Central memory CD8-positive, alpha-beta T cell (primary cell): ENCODE results near the gene FBXW7.

Experiments
- ATAC-seq: fragments of 150-1000 bp; cut with Tn5 transposase; replicated peaks from 2 replicates; pipeline ENCODE4 v1.10.0; 2022; ENCODE audit warnings: mild to moderate bottlenecking, moderate FRiP score, moderate number of reproducible peaks; ENCODE audit not compliant: poor library complexity, severe bottlenecking; ENCODE audit errors: extremely low read depth
- DNase-seq, 2 donors: peaks; one replicate each; pipeline ENCODE4 v3.0.0; 2021; ENCODE audit warnings: low spot score in 2 of 2
- H3K27ac Mint-ChIP-seq: one replicate; pipeline ENCODE4 v1.8.0; 2022; ENCODE audit warnings: low read depth, mild to moderate bottlenecking, moderate library complexity, mixed read lengths
- H3K27me3 Mint-ChIP-seq: one replicate; pipeline ENCODE4 v1.8.0; 2022; ENCODE audit warnings: mixed read lengths
- H3K36me3 Mint-ChIP-seq: one replicate; pipeline ENCODE4 v1.8.0; 2022; ENCODE audit warnings: mild to moderate bottlenecking, moderate library complexity, mixed read lengths; ENCODE audit not compliant: insufficient read depth
- H3K4me1 Mint-ChIP-seq: one replicate; pipeline ENCODE4 v1.8.0; 2022; ENCODE audit warnings: mixed read lengths
- H3K4me3 Mint-ChIP-seq: one replicate; pipeline ENCODE4 v1.8.0; 2022; ENCODE audit warnings: mild to moderate bottlenecking, moderate library complexity, mixed read lengths
- H3K9me3 Mint-ChIP-seq: one replicate; pipeline ENCODE4 v1.8.0; 2022; ENCODE audit warnings: mixed read lengths

Gene FBXW7, protein sequence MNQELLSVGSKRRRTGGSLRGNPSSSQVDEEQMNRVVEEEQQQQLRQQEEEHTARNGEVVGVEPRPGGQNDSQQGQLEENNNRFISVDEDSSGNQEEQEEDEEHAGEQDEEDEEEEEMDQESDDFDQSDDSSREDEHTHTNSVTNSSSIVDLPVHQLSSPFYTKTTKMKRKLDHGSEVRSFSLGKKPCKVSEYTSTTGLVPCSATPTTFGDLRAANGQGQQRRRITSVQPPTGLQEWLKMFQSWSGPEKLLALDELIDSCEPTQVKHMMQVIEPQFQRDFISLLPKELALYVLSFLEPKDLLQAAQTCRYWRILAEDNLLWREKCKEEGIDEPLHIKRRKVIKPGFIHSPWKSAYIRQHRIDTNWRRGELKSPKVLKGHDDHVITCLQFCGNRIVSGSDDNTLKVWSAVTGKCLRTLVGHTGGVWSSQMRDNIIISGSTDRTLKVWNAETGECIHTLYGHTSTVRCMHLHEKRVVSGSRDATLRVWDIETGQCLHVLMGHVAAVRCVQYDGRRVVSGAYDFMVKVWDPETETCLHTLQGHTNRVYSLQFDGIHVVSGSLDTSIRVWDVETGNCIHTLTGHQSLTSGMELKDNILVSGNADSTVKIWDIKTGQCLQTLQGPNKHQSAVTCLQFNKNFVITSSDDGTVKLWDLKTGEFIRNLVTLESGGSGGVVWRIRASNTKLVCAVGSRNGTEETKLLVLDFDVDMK

GRCh38 chr4:152535903-152536544 lies at the start of gene FBXW7:
Gene FBXW7, minus strand, starts transcription at chr4:152536092. Its CDS starts 124,289 bp downstream, at chr4:152411803.
- H3K9me3 Mint-ChIP-seq, result no peaks in the 10 kb centered on the region
- peak within 1 kb of the TSS; percentile 96 for H3K27ac Mint-ChIP-seq
- ATAC-seq (peak; percentile 84), DNase-seq (peak; percentile 97 to 100)
- peak within 1 kb of the TSS; percentile 85 for H3K4me3 Mint-ChIP-seq
- H3K27me3 Mint-ChIP-seq, result no peaks in the 10 kb centered on the region
- H3K4me1 Mint-ChIP-seq, result peaks cover 59% of the 10 kb centered on the region
- H3K36me3 Mint-ChIP-seq, result peaks cover 27% of the 10 kb centered on the region

DNA sequence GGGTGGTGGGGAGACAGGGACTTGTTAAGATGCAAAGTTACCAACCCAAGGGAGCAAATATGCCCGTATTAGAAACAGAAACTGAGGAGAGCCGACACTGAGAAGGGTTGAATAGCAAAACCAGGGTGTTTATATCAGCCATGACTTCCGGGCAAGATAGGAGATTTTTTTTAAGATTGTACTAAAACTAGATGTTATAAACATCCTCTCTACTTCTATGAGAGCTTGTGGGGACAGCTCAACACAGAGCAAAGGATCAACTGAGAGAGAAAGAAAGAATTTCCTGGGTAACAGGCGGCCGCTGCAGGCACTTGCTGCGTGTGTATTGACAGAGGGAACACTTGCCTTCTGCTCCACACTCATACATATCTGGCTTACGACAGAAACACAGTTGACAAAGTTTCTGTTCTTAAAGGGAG lies 49.1 kb upstream of the FBXW7 start:
- DNase-seq (no peak), ATAC-seq (peak; percentile 72)
- Mint-ChIP-seq H3K4me1 (peaks cover 8% of the 10 kb centered on the region), H3K4me3 (peak overlapping the region; percentile 69), H3K27me3 (peaks cover 3% of the 10 kb centered on the region), H3K27ac (peak overlapping the region; percentile 89), H3K9me3 (peaks cover 5% of the 10 kb centered on the region), H3K36me3 (peaks cover 3% of the 10 kb centered on the region)

DNA sequence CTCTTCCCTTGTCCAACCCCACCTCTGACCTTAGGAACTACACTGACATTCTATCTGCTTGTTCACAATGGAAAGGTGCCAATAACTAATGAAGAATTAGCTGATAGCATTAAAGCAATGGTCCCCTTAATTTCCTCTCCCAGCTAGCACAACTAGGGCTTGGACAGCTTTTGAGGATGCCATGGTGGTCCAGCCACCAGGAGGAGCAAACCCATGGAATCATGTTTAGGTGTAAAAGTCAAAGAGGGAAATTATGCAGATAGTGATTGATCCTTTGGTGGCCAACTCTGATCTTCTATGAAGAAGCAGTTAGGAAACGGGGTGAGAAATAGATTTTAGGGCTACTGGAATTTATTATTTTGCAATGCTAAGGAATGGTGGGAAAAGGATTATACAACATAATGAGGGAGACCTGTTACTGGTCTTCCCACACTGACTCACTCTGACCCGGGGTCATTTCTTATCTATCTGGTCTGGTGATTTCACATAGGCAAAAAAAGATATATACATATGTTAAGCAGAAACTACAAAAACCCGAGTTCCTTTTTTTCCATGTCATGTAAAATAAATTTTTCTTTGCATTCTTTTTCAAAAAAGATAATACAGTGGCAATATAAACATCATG lies 45.8 kb upstream of the FBXW7 start:
- ATAC-seq (no peak), DNase-seq (no peak)
- no peak overlapping the region for H3K4me3 Mint-ChIP-seq
- peaks cover under 1% of the 10 kb centered on the region for H3K9me3 Mint-ChIP-seq
- H3K36me3 Mint-ChIP-seq, result peaks cover 3% of the 10 kb centered on the region
- H3K4me1 Mint-ChIP-seq, result peaks cover 8% of the 10 kb centered on the region
- no peak overlapping the region for H3K27ac Mint-ChIP-seq
- no peaks in the 10 kb centered on the region for H3K27me3 Mint-ChIP-seq

DNA sequence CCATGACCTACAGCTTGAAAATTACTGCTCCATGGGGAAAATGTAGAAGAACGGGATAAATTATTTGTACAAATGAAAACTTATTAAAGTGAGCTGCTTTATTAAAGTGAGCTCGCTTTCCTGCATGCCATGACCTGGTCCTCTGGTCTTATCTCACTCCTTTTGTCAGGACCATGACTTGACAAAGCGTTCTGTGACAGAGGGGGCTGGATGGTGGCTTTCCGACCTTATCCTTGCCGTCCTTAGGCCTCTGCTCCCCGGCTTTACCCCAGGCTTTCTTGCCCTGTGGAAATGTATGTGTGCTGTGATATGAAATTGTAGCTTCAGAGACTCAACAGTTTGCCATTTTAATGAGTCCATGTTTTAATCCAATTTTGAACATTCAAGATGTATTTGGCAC lies 44.0 kb upstream of the FBXW7 start:
- no peak for DNase-seq
- no peaks in the 10 kb centered on the region for H3K36me3 Mint-ChIP-seq
- no peak for ATAC-seq
- H3K4me3 Mint-ChIP-seq, result no peak overlapping the region
- no peaks in the 10 kb centered on the region for H3K9me3 Mint-ChIP-seq
- peaks cover 3% of the 10 kb centered on the region for H3K4me1 Mint-ChIP-seq
- peaks cover 8% of the 10 kb centered on the region for H3K27me3 Mint-ChIP-seq
- H3K27ac Mint-ChIP-seq, result no peak overlapping the region

- H3K27ac Mint-ChIP-seq, result no peak overlapping the region
- H3K9me3 Mint-ChIP-seq, result no peaks in the 10 kb centered on the region
- no peaks in the 10 kb centered on the region for H3K36me3 Mint-ChIP-seq
- ATAC-seq (no peak), DNase-seq (no peak)
- peaks cover 15% of the 10 kb centered on the region for H3K27me3 Mint-ChIP-seq
- H3K4me1 Mint-ChIP-seq, result no peaks in the 10 kb centered on the region
- no peak overlapping the region for H3K4me3 Mint-ChIP-seq
These were observed 43.3 kb upstream of the FBXW7 start for GRCh38 chr4:152579107-152579764.

GRCh38 chr4:152578670-152579069 lies 42.8 kb upstream of the FBXW7 start:
- ATAC-seq (no peak), DNase-seq (no peak)
- Mint-ChIP-seq H3K27me3 (peaks cover 20% of the 10 kb centered on the region), H3K27ac (no peak overlapping the region), H3K36me3 (no peaks in the 10 kb centered on the region), H3K9me3 (no peaks in the 10 kb centered on the region), H3K4me3 (no peak overlapping the region), H3K4me1 (no peaks in the 10 kb centered on the region)

- no peaks in the 10 kb centered on the region for H3K36me3 Mint-ChIP-seq
- ATAC-seq (no peak), DNase-seq (no peak)
- H3K27ac Mint-ChIP-seq, result no peak overlapping the region
- no peak overlapping the region for H3K4me3 Mint-ChIP-seq
- H3K27me3 Mint-ChIP-seq, result peaks cover 28% of the 10 kb centered on the region
- H3K9me3 Mint-ChIP-seq, result no peaks in the 10 kb centered on the region
- no peaks in the 10 kb centered on the region for H3K4me1 Mint-ChIP-seq
These were observed 42.0 kb upstream of the FBXW7 start for GRCh38 chr4:152577708-152578396.

DNA sequence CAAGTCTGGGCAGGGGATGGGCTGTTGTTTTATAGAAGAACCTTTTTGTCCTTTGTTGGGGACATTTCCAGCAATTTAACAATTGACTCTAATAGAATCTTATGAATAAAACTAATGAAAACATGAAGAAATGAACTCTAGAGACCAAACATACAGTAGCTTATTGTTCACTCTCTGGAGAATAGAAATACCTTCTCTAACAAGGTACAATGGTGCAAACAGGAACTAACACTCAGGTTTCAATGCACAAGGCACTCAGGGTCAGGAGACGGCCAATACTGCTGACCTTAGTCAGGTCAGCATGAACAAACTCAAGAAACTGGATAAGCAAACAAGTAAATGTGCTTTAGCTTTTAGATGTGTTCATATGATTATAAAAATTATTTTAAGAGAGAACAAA lies 39.6 kb upstream of the FBXW7 start:
- Mint-ChIP-seq H3K4me1 (no peaks in the 10 kb centered on the region), H3K9me3 (no peaks in the 10 kb centered on the region), H3K4me3 (no peak overlapping the region), H3K27ac (no peak overlapping the region), H3K27me3 (peaks cover 31% of the 10 kb centered on the region), H3K36me3 (no peaks in the 10 kb centered on the region)
- no peak for ATAC-seq
- no peak for DNase-seq

GRCh38 chr4:152573861-152574260 lies 38.0 kb upstream of the FBXW7 start:
- DNase-seq (no peak), ATAC-seq (no peak)
- Mint-ChIP-seq H3K27ac (no peak overlapping the region), H3K27me3 (peaks cover 31% of the 10 kb centered on the region), H3K9me3 (no peaks in the 10 kb centered on the region), H3K4me3 (no peak overlapping the region), H3K36me3 (no peaks in the 10 kb centered on the region), H3K4me1 (no peaks in the 10 kb centered on the region)

GRCh38 chr4:152572417-152573086 lies 36.7 kb upstream of the FBXW7 start:
- peaks cover 31% of the 10 kb centered on the region for H3K27me3 Mint-ChIP-seq
- ATAC-seq, result no peak
- H3K27ac Mint-ChIP-seq, result no peak overlapping the region
- no peak for DNase-seq
- H3K9me3 Mint-ChIP-seq, result no peaks in the 10 kb centered on the region
- no peaks in the 10 kb centered on the region for H3K36me3 Mint-ChIP-seq
- no peak overlapping the region for H3K4me3 Mint-ChIP-seq
- no peaks in the 10 kb centered on the region for H3K4me1 Mint-ChIP-seq

- ATAC-seq (no peak), DNase-seq (no peak)
- no peaks in the 10 kb centered on the region for H3K36me3 Mint-ChIP-seq
- no peaks in the 10 kb centered on the region for H3K9me3 Mint-ChIP-seq
- H3K27me3 Mint-ChIP-seq, result peaks cover 31% of the 10 kb centered on the region
- no peak overlapping the region for H3K27ac Mint-ChIP-seq
- no peaks in the 10 kb centered on the region for H3K4me1 Mint-ChIP-seq
- H3K4me3 Mint-ChIP-seq, result no peak overlapping the region
These were observed 35.9 kb upstream of the FBXW7 start for GRCh38 chr4:152571770-152572169.
